Upper lobe of right lung (tissue), 1 donor: ENCODE measurements around the gene WDR27. TPM values are rescaled to one million over a fixed set of nuclear protein-coding genes. Genes with fewer than 3 reads are reported as not detected.

Source experiments
- ATAC-seq: fragments of 200-7000 bp; cut with Tn5 transposase; one replicate; pipeline ENCODE4 v1.9.1; 2020; ENCODE audit warnings: mild to moderate bottlenecking, moderate library complexity
- DNase-seq: peaks from one replicate; pipeline ENCODE4 v3.0.0-alpha.2; 2020
- H3K27ac ChIP-seq: fragments of 200-600 bp; one replicate; pipeline ENCODE4 v1.8.0; 2022
- H3K27me3 ChIP-seq: fragments of 200-600 bp; one replicate; pipeline ENCODE4 v1.8.0; 2022; ENCODE audit warnings: mild to moderate bottlenecking
- H3K36me3 ChIP-seq: fragments of 200-600 bp; one replicate; pipeline ENCODE4 v1.8.0; 2022
- H3K4me1 ChIP-seq: fragments of 200-600 bp; one replicate; pipeline ENCODE4 v1.8.0; 2022
- H3K4me3 ChIP-seq: fragments of 200-600 bp; one replicate; pipeline ENCODE4 v1.8.0; 2022; ENCODE audit warnings: mild to moderate bottlenecking
- H3K9me3 ChIP-seq: fragments of 200-600 bp; one replicate; pipeline ENCODE4 v1.8.0; 2022
- CTCF ChIP-seq: fragments of 200-600 bp; IDR thresholded peaks from one replicate; pipeline ENCODE4 v1.8.0; 2022; ENCODE audit warnings: antibody characterized with exemption
- intact Hi-C: fragments of 100-400 bp; cut with DNase I; formaldehyde crosslinking; loops from one replicate; pipeline ENCODE4 v1.11.0; 2022
- total RNA-seq: library from RNA; stranded (reverse); fragmentation: NEBNext Ultra II Directional; extraction: Animal tissue kit (Norgen Biotek cat#: 25700); gene quantifications from one replicate; pipeline ENCODE4 v1.2.1, GENCODE V29; 2021
- donor health status: DM: no; HTN: yes; CAD: no; lungs with severe emphysema.

Gene WDR27
- total RNA-seq, 1 donor from 2014 or later = 39.0 TPM

GRCh38 chr6:169625376-169625775, 76.5 kb downstream of the WDR27 start:
- intact Hi-C loops = no loop called here
- DNase-seq (no peak), ATAC-seq (no peak)
- Histone ChIP-seq H3K27me3 (no peaks in the 10 kb centered on the region), H3K4me1 (no peaks in the 10 kb centered on the region), H3K36me3 (peaks cover 4% of the 10 kb centered on the region), H3K9me3 (no peaks in the 10 kb centered on the region), H3K4me3 (no peak overlapping the region), H3K27ac (no peak overlapping the region)
- no peak for TF ChIP-seq CTCF

GRCh38 chr6:169624785-169625184, 77.0 kb downstream of the WDR27 start:
- no peaks in the 10 kb centered on the region for H3K4me1 ChIP-seq
- peaks cover 4% of the 10 kb centered on the region for H3K36me3 ChIP-seq
- H3K9me3 ChIP-seq = no peaks in the 10 kb centered on the region
- H3K27ac ChIP-seq = no peak overlapping the region
- no peak for DNase-seq
- TF ChIP-seq CTCF = no peak
- H3K27me3 ChIP-seq = no peaks in the 10 kb centered on the region
- ATAC-seq = no peak
- intact Hi-C loops = no loop called here
- no peak overlapping the region for H3K4me3 ChIP-seq

DNA sequence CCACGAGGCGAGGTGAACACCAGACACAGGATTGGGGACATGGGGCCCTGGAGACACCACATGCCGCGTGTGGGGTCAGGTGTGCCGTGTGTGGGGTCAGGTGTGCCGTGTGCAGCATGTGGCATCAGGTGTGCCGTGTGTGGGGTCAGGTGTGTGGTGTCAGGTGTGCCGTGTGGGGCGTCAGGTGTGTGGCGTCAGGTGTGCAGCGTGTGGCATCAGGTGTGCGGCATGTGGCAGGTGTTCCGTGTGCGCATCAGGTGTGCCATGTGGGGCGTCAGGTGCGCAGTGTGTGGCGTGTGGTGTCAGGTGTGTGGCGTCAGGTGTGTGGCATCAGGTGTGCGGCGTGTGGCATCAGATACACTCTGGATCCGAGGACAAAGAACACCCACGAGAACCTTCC, 77.9 kb downstream of the WDR27 start:
- Histone ChIP-seq H3K4me3 (no peak overlapping the region), H3K36me3 (peaks cover 4% of the 10 kb centered on the region), H3K4me1 (no peaks in the 10 kb centered on the region), H3K27ac (no peak overlapping the region), H3K9me3 (no peaks in the 10 kb centered on the region), H3K27me3 (no peaks in the 10 kb centered on the region)
- no peak for TF ChIP-seq CTCF
- intact Hi-C loops = no loop called here
- DNase-seq (no peak), ATAC-seq (no peak)

- no peak for DNase-seq
- no peak overlapping the region for H3K27ac ChIP-seq
- H3K27me3 ChIP-seq = no peaks in the 10 kb centered on the region
- H3K9me3 ChIP-seq = no peaks in the 10 kb centered on the region
- H3K36me3 ChIP-seq = peaks cover 4% of the 10 kb centered on the region
- intact Hi-C loops = no loop called here
- no peak for TF ChIP-seq CTCF
- H3K4me3 ChIP-seq = no peak overlapping the region
- no peaks in the 10 kb centered on the region for H3K4me1 ChIP-seq
- ATAC-seq = no peak
Observed at GRCh38 chr6:169623343-169623742, 78.5 kb downstream of the WDR27 start.

DNA sequence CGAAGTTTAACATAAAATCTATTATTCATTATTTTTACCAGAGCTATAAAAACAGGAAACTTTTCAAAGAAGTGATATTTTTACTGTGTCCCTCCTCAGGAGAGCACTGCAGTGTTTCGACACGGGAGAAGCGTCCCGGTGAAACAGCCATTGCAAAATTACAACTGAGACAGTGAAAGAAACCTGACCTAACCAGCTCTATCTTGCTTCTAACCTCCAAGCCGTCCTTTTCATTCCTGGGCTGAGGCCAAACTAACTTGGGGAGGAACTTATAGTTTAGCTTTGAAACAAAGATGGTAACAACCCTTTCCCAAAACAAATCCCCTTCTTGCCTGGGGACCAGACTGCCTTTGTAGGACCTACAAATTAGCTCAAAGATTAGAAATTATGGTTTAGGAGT, 79.2 kb downstream of the WDR27 start:
- intact Hi-C loops = no loop called here
- Histone ChIP-seq H3K9me3 (no peaks in the 10 kb centered on the region), H3K4me3 (no peak overlapping the region), H3K4me1 (no peaks in the 10 kb centered on the region), H3K36me3 (peaks cover 4% of the 10 kb centered on the region), H3K27ac (no peak overlapping the region), H3K27me3 (no peaks in the 10 kb centered on the region)
- ATAC-seq = no peak
- TF ChIP-seq CTCF = no peak
- DNase-seq = no peak

- DNase-seq (no peak), ATAC-seq (no peak)
- no peak overlapping the region for H3K4me3 ChIP-seq
- TF ChIP-seq CTCF = no peak
- H3K27me3 ChIP-seq = no peaks in the 10 kb centered on the region
- no peaks in the 10 kb centered on the region for H3K9me3 ChIP-seq
- H3K4me1 ChIP-seq = no peaks in the 10 kb centered on the region
- intact Hi-C loops = no loop called here
- H3K36me3 ChIP-seq = no peaks in the 10 kb centered on the region
- H3K27ac ChIP-seq = no peak overlapping the region
Observed at GRCh38 chr6:169621311-169621710, 80.5 kb downstream of the WDR27 start.
